ENCODE results near the gene PUM2.

- TF ChIP-seq, protein P1, sequence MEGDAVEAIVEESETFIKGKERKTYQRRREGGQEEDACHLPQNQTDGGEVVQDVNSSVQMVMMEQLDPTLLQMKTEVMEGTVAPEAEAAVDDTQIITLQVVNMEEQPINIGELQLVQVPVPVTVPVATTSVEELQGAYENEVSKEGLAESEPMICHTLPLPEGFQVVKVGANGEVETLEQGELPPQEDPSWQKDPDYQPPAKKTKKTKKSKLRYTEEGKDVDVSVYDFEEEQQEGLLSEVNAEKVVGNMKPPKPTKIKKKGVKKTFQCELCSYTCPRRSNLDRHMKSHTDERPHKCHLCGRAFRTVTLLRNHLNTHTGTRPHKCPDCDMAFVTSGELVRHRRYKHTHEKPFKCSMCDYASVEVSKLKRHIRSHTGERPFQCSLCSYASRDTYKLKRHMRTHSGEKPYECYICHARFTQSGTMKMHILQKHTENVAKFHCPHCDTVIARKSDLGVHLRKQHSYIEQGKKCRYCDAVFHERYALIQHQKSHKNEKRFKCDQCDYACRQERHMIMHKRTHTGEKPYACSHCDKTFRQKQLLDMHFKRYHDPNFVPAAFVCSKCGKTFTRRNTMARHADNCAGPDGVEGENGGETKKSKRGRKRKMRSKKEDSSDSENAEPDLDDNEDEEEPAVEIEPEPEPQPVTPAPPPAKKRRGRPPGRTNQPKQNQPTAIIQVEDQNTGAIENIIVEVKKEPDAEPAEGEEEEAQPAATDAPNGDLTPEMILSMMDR (IDR thresholded peaks at IDR 0.05; ENCODE audit: low read length), result no peak
- TF ChIP-seq EZH2 (optimal IDR thresholded peaks at IDR 0.05; ENCODE audit: low read depth, low read length), result no peak
- no peak for TF ChIP-seq EZH2phosphoT487 (IDR thresholded peaks at IDR 0.05; ENCODE audit: low read length)
These were observed 83.1 kb downstream of the PUM2 start for GRCh38 chr2:20267529-20267928.

Data from MM.1S (cell line).